Thoracic aorta (tissue), 2 donors: ENCODE results near the gene KIFC3. TPM values are rescaled to one million over a fixed set of nuclear protein-coding genes. Genes with fewer than 3 reads are reported as not detected.

ENCODE experiments used
- ATAC-seq: fragments of 150-250 bp; one replicate; pipeline ENCODE4 v1.8.0; 2017; ENCODE audit warnings: low read depth; ENCODE audit not compliant: insufficient number of reproducible peaks, low FRiP score
- DNase-seq: peaks from one replicate; pipeline ENCODE4 v3.0.0-alpha.2; 2020; ENCODE audit warnings: low spot score
- H3K27ac ChIP-seq, 2 donors: fragments of 200-600 bp; sonication (generic); 1 replicate in 1 of 2; 2 replicates in 1 of 2; pipeline ENCODE4 v1.5.1; 2016; ENCODE audit warnings: mild to moderate bottlenecking in 2 of 2, moderate library complexity in 2 of 2
- H3K27me3 ChIP-seq: fragments of 200-600 bp; sonication (generic); replicated peaks from 2 replicates; pipeline ENCODE4 v1.6.0; 2016; ENCODE audit warnings: mild to moderate bottlenecking; ENCODE audit not compliant: insufficient read depth
- H3K36me3 ChIP-seq: fragments of 200-600 bp; sonication (generic); one replicate; pipeline ENCODE4 v1.5.1; 2016
- H3K4me1 ChIP-seq, 2 donors: fragments of 200-600 bp; sonication (generic); 1 replicate in 1 of 2; 2 replicates in 1 of 2; pipeline versions ENCODE4 v1.5.1 to v1.6.0; 2016; ENCODE audit warnings: low read depth in 2 of 2, mild to moderate bottlenecking in 1 of 2; ENCODE audit not compliant: control insufficient read depth in 1 of 2
- H3K4me3 ChIP-seq: fragments of 200-600 bp; sonication (generic); 2 replicates; pipeline ENCODE4 v1.5.1; 2016; ENCODE audit warnings: mild to moderate bottlenecking
- H3K9me3 ChIP-seq: fragments of 200-600 bp; sonication (generic); 2 replicates; pipeline ENCODE4 v1.5.1; 2016
- CTCF ChIP-seq: fragments of 200-600 bp; sonication (generic); IDR thresholded peaks from one replicate; pipeline ENCODE4 v1.5.1; 2019; ENCODE audit warnings: antibody characterized with exemption
- total RNA-seq, 2 donors: library from RNA; depleted of rRNA; stranded (reverse); fragments of >200 nt; gene quantifications; one replicate each; pipeline versions ENCODE4 v1.1.0 to v1.2.3, GENCODE V29; 2016

KIFC3 gene
- total RNA-seq, 2 donors from 2014 or later: 109 to 123 TPM

GRCh38 chr16:57755726-57756423, 46.4 kb downstream of the KIFC3 start:
- peaks cover 25% of the 10 kb centered on the region for H3K36me3 ChIP-seq
- no peak for TF ChIP-seq CTCF

GRCh38 chr16:57755061-57755684, 47.1 kb downstream of the KIFC3 start:
- no peak overlapping the region for H3K4me3 ChIP-seq
- H3K27ac ChIP-seq: no peak overlapping the region
- H3K4me1 ChIP-seq: no peaks in the 10 kb centered on the region
- H3K9me3 ChIP-seq: no peaks in the 10 kb centered on the region
- ATAC-seq (no peak), DNase-seq (no peak)
- H3K36me3 ChIP-seq: peaks cover 27% of the 10 kb centered on the region
- no peak for TF ChIP-seq CTCF
- no peaks in the 10 kb centered on the region for H3K27me3 ChIP-seq

More at GRCh38 chr16:57755726-57756423, 46.4 kb downstream of the KIFC3 start:
- no peaks in the 10 kb centered on the region for H3K27me3 ChIP-seq
- H3K9me3 ChIP-seq: no peaks in the 10 kb centered on the region
- ATAC-seq: no peak
- DNase-seq: no peak
- no peaks in the 10 kb centered on the region for H3K4me1 ChIP-seq
- H3K27ac ChIP-seq: no peak overlapping the region
- no peak overlapping the region for H3K4me3 ChIP-seq

GRCh38 chr16:57754354-57755060, 47.8 kb downstream of the KIFC3 start:
- peaks cover 23% of the 10 kb centered on the region for H3K36me3 ChIP-seq
- H3K4me1 ChIP-seq: no peaks in the 10 kb centered on the region
- no peak overlapping the region for H3K27ac ChIP-seq
- H3K27me3 ChIP-seq: no peaks in the 10 kb centered on the region
- H3K9me3 ChIP-seq: no peaks in the 10 kb centered on the region
- no peak for ATAC-seq
- DNase-seq: no peak
- H3K4me3 ChIP-seq: no peak overlapping the region
- TF ChIP-seq CTCF: no peak

GRCh38 chr16:57753448-57754353, 48.6 kb downstream of the KIFC3 start:
- DNase-seq (no peak), ATAC-seq (no peak)
- no peaks in the 10 kb centered on the region for H3K4me1 ChIP-seq
- TF ChIP-seq CTCF: no peak
- H3K27me3 ChIP-seq: no peaks in the 10 kb centered on the region
- H3K27ac ChIP-seq: no peak overlapping the region
- H3K9me3 ChIP-seq: no peaks in the 10 kb centered on the region
- H3K4me3 ChIP-seq: no peak overlapping the region
- peaks cover 23% of the 10 kb centered on the region for H3K36me3 ChIP-seq
